HL-60/S4 treated with retinoic acid at 250 ng/mL for 4 days and 3 days (cell line): ENCODE results near the gene ADGRA1.

ENCODE experiments used
- in situ Hi-C: fragments of 300-500 bp; cut with MboI; formaldehyde crosslinking; loops from 2 replicates; pipeline ENCODE4 v1.7.0; 2022; ENCODE audit warnings: low sequenced_read_pairs

The ADGRA1 gene

DNA sequence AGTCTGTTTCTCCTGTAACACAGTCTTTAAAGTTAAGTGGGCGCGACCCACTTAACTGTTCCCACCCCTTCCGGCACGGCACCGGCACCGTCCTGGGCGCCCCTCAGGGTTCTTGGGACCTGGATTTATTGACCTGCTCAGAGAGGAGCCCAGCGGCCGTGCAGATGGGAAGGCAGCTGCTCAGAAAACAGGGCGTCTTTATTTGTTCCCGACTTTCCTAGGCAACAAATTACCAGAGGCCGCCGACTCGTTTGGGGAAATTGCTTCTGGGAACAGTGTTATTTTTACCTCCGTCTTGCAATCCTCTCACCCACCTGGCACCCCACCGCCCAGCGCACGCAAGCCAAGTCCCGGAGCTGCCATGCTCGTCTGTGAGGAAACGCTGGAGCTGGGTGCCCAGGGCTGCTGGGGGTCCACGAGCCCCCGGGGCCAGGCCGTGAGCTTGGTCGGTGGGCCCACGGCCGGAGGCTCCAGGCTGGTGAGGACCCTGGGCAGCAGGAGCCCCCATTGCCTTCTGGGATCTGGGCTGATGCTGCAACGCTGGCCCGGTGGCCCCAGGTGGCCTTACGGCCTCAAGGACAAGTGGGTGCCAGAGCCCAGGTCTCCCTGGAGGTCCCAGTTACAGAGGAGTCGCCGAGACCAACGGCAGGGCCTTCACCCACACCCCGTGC, 14.9 kb upstream of the ADGRA1 start:
- in situ Hi-C loops = no loop called here

DNA sequence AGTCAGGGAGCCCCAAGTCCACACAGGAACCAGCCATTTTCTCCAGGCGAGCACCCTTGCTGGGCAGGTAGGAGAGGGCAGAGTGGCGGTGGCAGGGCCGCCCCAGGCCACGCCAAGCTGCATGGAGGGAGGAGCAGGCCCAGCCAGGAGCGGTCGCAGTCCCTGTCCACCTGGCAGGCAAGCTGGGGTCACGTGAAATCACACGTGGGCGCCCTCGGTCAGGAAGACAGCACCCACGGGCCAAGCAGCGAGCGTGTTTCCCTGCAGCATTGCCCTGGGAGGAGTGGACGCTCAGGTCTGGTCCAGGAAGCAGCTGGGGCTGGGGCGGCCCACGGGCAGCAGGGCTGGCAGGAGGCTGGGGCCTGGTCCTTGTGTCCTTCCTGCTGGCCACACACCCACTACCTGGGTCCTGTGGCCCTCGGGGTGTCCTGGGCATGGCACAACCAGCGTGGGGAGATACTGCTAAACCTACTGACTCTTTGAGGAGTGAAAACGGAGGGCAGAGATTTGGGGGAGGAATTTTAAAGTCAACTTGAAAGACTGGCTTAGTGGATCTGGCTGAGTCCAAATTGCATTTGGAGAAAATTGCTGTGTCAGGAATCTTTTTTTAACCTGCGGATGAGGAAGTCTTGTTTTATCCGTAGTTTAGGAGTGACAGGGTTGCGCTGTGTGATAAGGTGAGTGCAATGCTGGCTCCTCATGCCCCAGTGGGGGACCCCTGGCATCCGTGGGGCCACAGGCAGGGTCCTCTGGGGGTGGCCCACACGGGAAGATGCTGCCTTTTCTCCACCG, 12.2 kb upstream of the ADGRA1 start:
- in situ Hi-C loops = no loop called here

DNA sequence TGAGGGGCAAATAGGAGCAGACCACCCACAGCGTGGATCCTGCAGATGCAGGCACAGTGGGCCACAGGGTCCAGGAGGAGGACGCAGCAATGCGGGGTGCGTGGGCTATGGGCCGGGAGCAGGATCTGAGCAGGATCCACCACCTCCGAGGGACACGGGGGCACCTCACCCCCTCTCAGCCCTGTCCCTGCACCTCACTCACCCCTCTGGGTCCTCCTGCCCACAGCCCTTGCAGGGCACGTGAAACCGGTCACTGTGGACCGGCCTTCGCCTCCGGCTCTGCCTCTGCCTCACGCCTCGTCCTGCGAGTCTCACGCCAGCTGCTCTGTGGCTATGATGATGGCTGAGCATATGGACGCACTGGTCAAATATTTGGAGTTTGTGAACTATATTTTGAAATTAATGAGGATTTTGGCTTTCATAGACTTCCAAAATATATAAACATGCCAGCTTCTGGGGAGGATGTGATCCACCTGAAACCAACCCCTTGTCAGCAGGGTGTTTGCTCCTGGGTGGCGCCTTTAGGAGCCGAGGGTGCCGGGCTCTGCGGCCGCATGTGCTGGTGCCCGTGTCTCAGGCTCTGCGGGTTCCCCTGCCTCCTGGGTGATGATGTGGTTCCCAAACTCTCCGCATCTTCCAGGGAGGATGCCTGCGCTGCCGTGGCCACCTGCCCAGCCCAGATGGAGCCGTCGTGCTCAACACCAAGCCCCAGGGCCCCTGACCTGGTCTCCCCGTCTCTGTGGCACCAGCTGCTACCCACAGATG, 11.3 kb upstream of the ADGRA1 start:
- in situ Hi-C loops = no loop called here

DNA sequence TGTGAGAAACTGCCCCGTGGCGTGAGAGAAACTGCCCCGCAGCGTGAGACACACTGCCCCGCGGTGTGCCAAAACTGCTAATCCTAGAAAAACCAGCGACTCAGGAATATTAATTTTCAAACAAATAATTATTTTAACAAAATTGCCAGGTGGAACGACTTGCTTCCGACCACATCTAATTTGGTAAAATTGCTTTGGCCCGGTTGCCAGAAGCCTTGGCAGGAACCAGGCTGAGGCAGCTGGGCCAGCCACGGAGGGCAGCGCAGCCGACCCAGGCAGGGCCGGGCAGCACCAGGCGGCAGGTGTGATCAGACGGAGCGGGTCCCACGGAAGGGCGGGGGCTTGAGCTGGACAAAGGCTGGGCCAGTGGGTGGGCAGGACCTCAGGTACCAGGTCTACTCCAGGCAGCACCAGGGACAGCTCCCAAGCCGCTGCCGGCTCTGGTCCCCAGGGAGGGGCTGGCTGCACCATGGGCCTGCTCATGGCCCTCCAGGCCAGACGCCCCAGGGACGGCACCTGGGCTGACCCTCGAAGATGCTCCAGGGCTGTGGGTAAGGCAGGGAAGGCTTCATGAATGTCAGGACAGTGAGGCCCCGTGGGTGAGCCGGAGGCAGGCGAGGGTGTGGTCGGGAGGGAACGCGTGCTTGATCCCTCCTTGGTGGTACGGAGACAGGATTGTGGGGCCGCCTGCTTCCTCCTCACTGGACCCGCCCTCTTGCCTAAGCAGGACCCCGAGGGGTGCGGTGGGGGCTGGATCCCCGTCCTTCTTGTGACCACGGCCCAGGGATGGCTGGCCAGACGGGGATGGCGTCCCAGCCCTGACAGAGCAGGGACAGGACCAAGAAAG, 7.7 kb upstream of the ADGRA1 start:
- in situ Hi-C loops = no loop called here

DNA sequence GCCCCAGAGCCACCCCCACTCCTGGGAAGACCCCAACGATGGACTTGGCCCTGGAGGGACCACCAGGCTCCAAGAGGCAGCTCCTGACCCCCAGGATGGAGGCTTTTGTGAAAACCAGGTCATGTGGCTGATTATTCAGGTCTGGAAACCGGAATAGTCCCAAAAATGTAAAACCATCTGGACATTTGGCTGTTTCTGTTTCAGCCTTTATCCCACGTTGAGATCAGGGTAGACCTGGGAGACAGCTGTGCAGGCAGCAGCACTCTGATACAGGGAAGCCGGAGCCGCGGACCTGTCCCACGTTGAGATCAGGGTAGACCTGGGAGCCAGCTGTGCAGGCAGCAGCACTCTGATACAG, 7.1 kb upstream of the ADGRA1 start:
- in situ Hi-C loops = no loop called here

DNA sequence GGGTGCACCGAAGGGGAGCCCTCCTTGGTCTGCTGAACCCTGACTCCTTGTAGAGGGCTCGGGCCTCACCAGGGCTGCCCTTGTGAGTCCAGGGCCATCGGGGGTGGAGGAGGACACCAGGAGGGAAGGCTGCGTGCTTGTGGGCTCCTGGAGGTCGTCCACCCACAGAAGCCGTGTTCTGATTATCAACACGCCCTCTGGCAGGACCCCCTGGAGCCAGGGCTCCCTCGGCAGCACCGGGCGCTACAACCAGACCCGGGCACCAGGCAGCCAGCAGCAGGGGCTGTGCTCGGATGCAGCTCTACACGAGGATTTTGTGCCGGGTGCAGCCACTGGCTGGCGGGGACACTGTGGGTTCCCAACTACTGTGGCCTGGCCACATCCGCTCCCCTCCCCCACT, 6.1 kb upstream of the ADGRA1 start:
- in situ Hi-C loops = no loop called here

DNA sequence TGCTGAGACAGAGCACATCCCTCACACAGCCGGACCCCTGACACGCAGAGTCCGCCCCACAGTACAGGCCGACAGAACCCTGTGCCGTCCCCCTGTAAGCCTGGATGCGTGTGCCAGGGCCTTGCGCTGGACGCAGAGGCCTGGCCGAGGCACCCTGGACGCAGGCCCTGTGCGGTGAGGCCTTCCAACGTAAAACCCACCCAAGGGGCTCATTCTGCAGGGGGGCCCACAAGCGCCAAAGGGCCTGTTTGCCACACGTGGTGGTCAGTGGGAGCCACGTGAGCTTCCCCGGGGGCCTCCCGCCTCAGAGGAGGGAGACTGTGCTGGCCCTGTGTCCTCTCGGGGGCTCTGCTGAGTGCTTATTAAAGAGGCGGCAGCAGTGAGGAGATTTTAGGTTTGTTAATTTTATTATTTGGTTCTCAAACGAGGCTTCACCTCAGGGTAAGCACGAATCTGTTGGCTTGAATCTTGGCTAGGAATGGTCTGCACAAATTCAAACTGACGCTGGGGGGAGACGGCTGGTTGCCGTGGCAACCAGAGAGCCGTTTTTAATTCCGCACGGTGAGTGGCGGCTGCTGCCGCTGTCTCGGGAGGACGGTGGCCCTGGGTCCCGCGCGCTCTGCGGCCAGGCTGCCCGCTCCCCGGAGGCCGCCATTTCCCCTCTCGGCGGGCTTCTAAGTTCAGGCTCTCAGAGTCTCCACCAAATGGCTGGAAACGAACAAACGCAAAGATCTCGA, 4.9 kb upstream of the ADGRA1 start:
- in situ Hi-C loops = no loop called here

DNA sequence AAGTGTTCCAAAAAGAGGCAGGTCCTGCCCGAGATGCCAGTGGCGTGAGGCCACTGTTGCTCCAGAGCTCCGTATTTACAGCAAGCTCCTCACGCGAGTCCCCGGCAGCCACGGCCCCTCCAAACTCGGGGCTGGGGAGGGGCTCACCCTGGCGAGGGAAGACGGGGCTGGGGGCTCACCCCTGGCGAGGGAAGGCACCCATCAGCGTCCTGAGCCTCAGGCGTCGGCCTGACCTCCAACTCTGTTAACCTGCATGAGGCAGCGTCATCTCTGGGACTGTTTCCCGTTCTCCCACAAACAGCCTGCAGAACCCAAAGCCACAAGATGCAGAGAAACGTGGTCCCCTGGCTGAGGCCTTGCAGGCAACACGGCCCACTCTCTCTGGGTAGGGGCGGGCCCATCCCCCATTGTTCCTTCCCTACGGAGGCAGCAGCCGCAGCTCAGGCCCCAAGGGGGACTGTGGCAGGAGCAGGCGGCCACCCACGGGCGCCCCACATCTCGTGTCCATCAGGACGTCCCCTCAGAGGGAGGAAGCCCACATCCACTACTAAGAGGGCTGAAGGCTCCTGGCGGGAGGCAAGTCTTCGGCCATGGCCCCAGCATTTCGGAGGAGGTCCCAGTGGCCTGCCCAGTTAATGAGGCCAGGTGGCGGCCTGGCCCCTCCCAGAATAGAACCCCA, 4.2 kb upstream of the ADGRA1 start:
- in situ Hi-C loops = no loop called here

DNA sequence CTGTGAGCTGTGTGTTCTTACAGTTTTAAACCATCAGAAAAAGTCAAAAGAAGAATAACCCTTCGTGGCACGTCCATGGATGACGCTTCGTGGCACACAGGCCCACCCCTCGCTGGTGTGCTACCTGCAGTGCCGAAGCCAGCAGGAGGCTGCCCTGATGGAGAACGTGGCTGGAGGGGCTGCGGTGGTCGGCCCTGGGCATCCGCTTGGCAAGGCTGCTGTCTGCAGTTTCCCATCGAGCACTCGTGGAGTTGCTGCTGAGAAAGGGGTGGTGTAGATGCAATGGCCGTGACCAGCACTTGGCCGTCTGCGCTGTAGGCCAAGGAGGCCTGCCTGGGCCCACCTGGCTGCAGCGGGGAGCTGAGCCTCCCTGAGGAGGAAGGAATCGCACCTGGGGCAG, 3.2 kb upstream of the ADGRA1 start:
- in situ Hi-C loops = no loop called here

DNA sequence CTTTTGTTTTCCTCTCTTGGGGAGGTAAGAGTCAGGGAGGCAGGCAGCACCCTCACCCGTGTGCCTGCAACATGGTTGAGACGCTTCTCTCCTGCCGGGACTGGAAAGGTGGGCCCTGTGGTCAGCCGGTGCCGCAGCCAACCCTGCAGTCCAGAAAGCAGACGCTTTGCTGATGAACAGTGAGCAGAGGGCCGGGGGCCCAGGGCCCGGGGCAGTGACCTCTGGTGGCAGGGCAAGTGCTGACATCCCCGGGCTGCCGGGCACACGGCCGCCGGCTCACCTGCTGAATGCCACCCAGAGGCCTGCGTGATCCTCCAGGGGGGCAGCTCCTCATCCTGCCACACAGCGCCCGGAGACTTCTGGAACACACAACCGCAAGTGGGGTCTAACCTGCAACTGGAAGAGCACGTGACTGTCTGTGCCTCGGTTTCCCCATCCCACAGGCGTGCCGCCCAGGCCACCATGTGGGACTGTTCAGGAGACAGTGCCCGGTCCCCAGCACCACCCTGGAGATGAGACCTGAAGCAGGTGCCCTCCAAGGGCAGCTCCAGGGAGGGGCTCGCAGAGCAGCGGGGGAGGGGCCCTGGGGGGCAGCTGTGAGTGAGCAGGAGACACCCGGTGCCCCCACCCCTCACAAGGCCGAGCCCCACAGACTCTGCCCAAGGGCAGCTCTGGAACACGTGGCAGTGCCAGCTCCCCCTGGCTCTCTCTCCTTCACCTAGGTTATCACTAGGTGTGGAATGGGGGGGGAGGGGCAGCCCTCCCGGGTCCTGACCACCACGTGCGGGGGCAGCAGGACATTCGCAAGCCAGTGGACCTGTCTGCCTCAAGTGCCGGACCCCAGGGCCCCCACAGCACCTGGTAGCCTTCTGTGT, 2.2 kb upstream of the ADGRA1 start:
- in situ Hi-C loops = no loop called here

DNA sequence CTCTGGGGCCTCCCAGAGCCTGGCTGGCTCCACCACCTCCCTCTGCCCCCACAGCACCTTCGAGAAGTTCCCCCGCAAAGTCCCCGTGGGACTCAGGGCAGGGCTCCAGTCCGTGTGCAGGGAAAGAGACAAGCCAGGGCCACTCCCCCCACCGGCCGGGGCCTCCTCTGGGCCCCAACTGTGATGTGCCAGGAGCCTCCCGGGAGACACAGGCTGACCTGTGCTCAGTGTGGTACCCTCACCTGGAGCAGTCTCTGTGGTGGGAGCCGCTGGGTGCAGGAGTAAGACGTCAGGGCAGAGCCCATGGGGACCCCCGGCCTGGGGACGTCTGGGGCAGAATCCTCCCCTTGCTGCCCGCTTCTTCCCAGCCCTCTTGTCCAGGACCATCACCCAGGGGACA, 1.5 kb upstream of the ADGRA1 start:
- in situ Hi-C loops = no loop called here

DNA sequence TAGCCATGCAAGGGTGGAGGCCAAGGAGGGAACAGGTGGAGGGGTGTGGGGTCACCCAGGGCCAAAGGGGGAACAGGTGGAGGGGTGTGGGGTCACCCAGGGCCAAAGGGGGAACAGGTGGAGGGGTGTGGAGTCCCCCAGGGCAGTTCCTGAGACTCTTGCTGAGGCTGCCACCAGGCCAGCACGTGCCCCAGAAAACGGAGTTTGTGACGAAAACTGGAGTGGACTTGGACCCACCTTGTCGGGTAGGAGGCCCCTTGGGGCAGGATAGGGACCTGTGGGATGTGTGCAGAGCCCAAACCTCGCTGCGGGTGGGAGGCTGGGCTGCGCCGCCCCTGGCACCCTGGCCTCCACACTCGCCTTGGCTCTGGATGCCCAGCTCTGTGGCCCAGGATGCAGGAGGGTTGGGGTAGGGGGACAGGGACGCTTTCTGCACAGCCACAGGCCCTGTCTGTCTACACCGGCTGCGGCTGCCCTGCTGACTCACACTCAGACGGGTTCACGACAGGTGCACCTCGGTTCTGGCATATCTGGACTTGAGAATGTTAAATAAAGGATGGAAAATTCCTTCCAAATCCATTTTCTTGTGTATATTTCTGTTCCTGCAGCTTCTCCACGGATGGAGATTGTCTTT, 562 bp upstream of the ADGRA1 start:
- in situ Hi-C loops = no loop called here

DNA sequence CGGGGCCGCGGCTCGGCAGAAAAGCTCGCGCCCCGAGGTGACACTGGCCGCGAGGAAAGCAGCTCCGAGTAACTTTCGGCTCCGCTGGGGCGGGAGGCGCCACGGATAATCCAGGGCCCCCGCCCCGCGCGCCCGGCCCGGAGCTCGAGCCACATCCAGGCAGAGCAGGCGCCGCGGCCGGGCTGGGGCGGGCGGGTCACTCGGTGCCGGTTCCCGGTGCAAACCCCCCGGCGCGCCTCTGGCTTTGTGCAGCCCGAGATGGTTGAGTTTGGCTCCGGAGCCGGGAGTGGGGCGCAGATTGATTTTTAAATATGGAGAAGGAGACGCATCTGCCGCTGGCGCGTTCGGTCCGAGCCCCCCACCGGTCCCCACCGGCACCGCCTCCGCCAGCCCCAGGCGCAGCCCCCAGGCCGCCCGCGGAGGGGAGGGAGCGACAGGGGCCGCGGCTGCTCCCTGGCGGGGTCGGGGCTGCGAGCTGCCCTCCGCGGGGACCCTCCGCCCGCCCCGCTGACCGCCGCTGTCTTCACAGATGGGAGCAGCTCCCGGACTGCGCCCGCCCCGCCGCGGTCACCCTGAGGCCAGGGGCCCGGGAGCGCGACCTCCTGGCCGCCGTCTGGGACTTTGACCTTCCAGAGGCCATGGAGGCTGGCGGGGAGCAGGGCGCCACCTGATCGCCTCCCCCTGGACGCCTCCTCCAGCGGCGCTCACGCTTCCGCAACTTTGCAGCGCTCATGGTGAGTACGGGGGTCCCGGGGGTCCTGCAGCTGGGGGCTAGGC, 643 bp downstream of the ADGRA1 start:
- in situ Hi-C loops = no loop called here

DNA sequence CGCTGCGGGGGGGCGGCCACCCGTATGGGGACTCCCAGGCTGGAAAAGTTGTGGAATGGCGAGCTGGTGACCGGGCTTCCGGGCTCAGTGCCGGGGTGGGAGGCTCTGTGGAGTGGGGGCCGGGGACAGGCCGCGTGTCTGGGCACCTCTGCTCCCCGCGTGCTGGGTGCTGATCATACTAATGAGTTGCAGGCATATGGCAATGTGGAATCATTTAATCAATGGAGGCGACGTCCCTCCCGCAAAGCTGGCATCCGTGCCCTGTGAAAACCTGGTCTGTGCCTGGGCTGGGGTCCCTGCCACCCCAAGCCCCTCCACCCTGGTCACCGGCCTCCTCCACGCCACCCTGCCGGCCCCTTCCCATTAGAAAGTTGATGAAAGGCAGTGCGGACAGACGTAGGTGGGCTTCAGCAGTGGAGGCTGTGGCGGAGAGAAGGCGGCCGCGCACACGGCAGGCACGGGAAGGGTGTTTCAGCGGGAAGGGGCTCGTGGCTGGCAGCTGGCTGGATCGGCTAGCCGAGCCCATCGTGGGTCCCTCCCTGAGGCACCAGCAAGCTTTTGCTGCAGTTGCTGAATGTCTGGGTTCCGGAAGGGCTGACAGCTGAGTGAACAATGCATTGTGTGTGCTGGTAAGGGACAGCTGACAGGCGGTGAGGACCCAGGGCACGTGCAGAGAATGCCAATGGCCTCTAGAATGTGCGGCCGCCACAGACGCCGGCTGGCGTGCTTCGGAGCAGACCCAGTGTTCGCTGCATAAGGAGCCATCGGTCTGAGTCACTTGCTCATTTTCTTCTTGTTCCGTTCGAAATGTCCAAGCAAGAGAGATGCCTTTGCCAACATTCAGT, 1.5 kb downstream of the ADGRA1 start:
- in situ Hi-C loops = no loop called here

DNA sequence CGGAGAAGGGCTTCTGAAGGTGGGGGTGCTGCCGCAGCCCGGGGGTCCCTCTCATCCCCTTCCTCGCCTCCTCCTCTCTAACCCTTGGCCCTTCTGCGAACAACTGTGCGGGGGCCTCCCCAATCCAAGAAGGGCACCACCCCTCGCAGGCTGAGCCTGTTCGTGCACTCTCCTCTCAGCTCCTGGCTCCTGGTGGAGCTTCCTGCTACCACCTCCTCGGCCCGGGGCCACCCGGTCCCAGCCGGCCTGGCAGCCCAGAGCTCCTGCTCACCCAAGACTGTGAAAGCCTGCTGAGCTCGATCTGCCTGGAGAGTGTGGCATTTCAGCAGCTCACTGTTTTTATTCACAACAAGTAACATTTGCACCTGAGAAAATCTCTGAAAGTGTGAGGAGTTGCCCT, 2.4 kb downstream of the ADGRA1 start:
- in situ Hi-C loops = no loop called here

DNA sequence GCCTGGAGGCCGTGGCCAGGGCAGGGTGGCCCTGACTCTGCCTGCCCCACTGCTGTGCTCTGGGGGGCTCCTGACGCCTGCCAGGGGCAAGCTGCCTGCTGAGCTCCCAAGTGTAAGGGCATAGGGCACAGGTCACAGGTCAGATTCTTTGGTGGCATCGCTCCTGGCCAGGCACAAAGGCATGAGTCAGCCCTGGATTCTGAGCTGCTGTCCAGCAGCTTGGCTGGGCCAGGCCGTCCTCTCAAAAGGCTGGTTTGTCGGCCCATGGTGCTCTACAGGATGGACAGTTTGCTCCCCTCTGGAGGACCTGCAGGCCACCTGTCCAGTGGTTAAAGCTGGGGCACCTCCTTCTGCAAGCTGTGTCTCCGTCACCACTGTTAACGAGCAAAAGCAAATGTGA, 2.9 kb downstream of the ADGRA1 start:
- in situ Hi-C loops = no loop called here

DNA sequence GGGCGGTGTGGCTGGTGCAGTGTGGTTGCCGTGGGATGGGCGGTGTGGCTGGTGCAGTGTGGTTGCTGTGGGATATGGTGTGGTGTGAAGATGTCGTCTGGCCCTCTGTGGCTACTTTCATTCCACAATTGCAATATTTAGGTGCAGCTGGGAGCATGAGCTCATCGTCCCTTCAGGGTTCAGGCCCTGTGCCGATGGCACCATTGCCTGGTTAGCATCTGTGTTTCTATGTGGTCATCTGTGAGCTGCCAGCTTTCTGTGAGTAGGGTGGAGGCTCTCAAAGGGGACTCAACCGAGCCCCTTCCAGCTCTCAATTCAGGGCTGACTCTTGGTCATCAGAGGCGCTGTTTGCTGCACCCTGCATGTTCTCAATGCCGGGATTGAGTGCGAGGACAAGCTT, 3.6 kb downstream of the ADGRA1 start:
- in situ Hi-C loops = no loop called here
